Epidermal melanocyte (primary cell): ENCODE results near the gene SPTLC2.
A peak's percentile ranks its signal among the peaks of the same experiment; 100 is the strongest.

Source experiments
- DNase-seq: peaks from one replicate; pipeline ENCODE4 v3.0.0; 2011; ENCODE audit warnings: low spot score; ENCODE audit not compliant: insufficient read length

Gene SPTLC2

GRCh38 chr14:77470224-77470870 is 146.1 kb downstream of the SPTLC2 start:
- no peak for DNase-seq

- DNase-seq, result no peak
Measured at GRCh38 chr14:77469539-77469938, 146.9 kb downstream of the SPTLC2 start.

GRCh38 chr14:77469067-77469505 is 147.4 kb downstream of the SPTLC2 start:
- DNase-seq, result no peak

GRCh38 chr14:77467801-77468200 is 148.6 kb downstream of the SPTLC2 start:
- DNase-seq, result no peak

- DNase-seq, result no peak
Measured at GRCh38 chr14:77459072-77459723, 157.2 kb downstream of the SPTLC2 start.

GRCh38 chr14:77458249-77458950 is 158.0 kb downstream of the SPTLC2 start:
- no peak for DNase-seq

- peak; percentile 84 for DNase-seq
Measured at GRCh38 chr14:77457522-77458248, 158.8 kb downstream of the SPTLC2 start, which contains the start of the genes AHSA1 and VIPAS39. TSS of gene AHSA1 (plus strand) at chr14:77458093. CDS start at chr14:77458190, 97 bp downstream. TSS of gene VIPAS39 (minus strand) at chr14:77457601. CDS start at chr14:77454102, 3,499 bp downstream.

- no peak for DNase-seq
Measured at GRCh38 chr14:77457115-77457521, 159.3 kb downstream of the SPTLC2 start.
